MM.1S (cell line): Measurements from ENCODE around the gene CTCFL.

Experiments used
- DNase-seq: peaks from one replicate; pipeline ENCODE4 v3.0.0-alpha.2; 2015
- H2AFZ ChIP-seq: fragments of 300-600 bp; sonication (generic); 2 replicates; pipeline ENCODE4 v1.6.0; 2016; ENCODE audit warnings: antibody characterized with exemption, low read length
- H3F3A ChIP-seq: fragments of 300-600 bp; sonication (generic); 2 replicates; pipeline ENCODE4 v1.6.1; 2016; ENCODE audit warnings: mild to moderate bottlenecking, antibody characterized with exemption, low read length, moderate library complexity, mixed read lengths; ENCODE audit not compliant: insufficient read depth
- H3K27ac ChIP-seq: fragments of 300-600 bp; sonication (generic); 2 replicates; pipeline ENCODE4 v1.5.1; 2016; ENCODE audit warnings: mild to moderate bottlenecking, low read length
- H3K27me3 ChIP-seq: fragments of 300-600 bp; sonication (generic); replicated peaks from 2 replicates; pipeline ENCODE4 v1.6.0; 2016; ENCODE audit warnings: low read length; ENCODE audit not compliant: insufficient read depth
- H3K36me3 ChIP-seq: fragments of 300-600 bp; sonication (generic); replicated peaks from 2 replicates; pipeline ENCODE4 v1.6.1; 2016; ENCODE audit warnings: mild to moderate bottlenecking, low read length, mixed read lengths; ENCODE audit not compliant: insufficient read depth
- H3K4me1 ChIP-seq: fragments of 300-600 bp; sonication (generic); 2 replicates; pipeline ENCODE4 v1.6.1; 2016; ENCODE audit warnings: low read length, mixed read lengths
- H3K4me2 ChIP-seq: fragments of 300-600 bp; sonication (generic); 2 replicates; pipeline ENCODE4 v1.6.0; 2016; ENCODE audit warnings: low read depth, low read length
- H3K4me3 ChIP-seq: fragments of 300-600 bp; sonication (generic); 2 replicates; pipeline ENCODE4 v1.5.1; 2016; ENCODE audit warnings: low read length, mixed read lengths
- H3K79me2 ChIP-seq: fragments of 300-600 bp; sonication (generic); 2 replicates; pipeline ENCODE4 v1.6.1; 2016; ENCODE audit warnings: mixed run types, low read length, mixed read lengths
- H3K9ac ChIP-seq: fragments of 300-600 bp; sonication (generic); 2 replicates; pipeline ENCODE4 v1.6.1; 2016; ENCODE audit warnings: low read length, mixed read lengths
- H3K9me2 ChIP-seq: fragments of 300-600 bp; sonication (generic); replicated peaks from 2 replicates; pipeline ENCODE4 v1.6.1; 2016; ENCODE audit warnings: mild to moderate bottlenecking, low read length, mixed read lengths; ENCODE audit not compliant: insufficient read depth
- H3K9me3 ChIP-seq: fragments of 300-600 bp; sonication (generic); replicated peaks from 2 replicates; pipeline ENCODE4 v1.6.1; 2016; ENCODE audit warnings: mild to moderate bottlenecking, low read length, mixed read lengths; ENCODE audit not compliant: insufficient read depth
- H4K20me1 ChIP-seq: fragments of 300-600 bp; sonication (generic); 2 replicates; pipeline ENCODE4 v1.6.1; 2016; ENCODE audit warnings: mild to moderate bottlenecking, low read length, moderate library complexity, mixed read lengths; ENCODE audit not compliant: insufficient read depth
- EZH2 ChIP-seq: fragments of 300-600 bp; sonication (generic); optimal IDR thresholded peaks from 2 replicates; pipeline ENCODE3; 2017; ENCODE audit warnings: low read depth, mild to moderate bottlenecking, antibody characterized with exemption, low read length, mixed read lengths
- EZH2phosphoT487 ChIP-seq: fragments of 300-600 bp; sonication (generic); IDR thresholded peaks from 2 replicates; pipeline ENCODE4 v1.6.1; 2018; ENCODE audit warnings: antibody characterized with exemption, low read length
- TF ChIP-seq, protein P1 (sequence below): fragments of 300-600 bp; sonication (generic); IDR thresholded peaks from 2 replicates; pipeline ENCODE4 v1.5.1; 2016; ENCODE audit warnings: antibody characterized with exemption, low read length, mixed read lengths

The CTCFL gene

DNA sequence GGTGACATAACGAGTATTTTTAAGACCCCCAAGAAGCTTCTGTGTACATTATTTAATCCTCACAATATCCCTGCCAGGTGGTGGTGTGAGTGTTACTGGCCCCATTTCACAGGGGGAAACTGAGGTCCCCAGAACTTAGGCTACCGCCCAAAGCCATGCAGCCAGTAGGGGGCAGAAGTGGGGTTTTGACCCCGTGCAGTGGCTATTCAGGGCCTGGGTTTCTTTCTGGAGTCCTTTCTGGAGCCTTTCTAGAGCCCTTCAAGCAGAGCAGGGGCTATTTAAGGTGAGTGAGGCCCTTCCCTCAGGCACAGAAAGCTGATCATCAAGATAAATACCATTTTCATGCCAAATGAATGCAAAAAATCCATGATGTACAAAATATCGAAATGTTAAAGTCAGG is 59.0 kb downstream of the CTCFL start:
- no peaks in the 10 kb centered on the region for H3F3A ChIP-seq
- H3K27ac ChIP-seq: no peak overlapping the region
- H2AFZ ChIP-seq: no peak overlapping the region
- no peaks in the 10 kb centered on the region for H3K9me2 ChIP-seq
- no peak for DNase-seq
- H3K27me3 ChIP-seq: no peaks in the 10 kb centered on the region
- no peaks in the 10 kb centered on the region for H3K9me3 ChIP-seq
- no peak for TF ChIP-seq EZH2phosphoT487
- TF ChIP-seq, protein P1, sequence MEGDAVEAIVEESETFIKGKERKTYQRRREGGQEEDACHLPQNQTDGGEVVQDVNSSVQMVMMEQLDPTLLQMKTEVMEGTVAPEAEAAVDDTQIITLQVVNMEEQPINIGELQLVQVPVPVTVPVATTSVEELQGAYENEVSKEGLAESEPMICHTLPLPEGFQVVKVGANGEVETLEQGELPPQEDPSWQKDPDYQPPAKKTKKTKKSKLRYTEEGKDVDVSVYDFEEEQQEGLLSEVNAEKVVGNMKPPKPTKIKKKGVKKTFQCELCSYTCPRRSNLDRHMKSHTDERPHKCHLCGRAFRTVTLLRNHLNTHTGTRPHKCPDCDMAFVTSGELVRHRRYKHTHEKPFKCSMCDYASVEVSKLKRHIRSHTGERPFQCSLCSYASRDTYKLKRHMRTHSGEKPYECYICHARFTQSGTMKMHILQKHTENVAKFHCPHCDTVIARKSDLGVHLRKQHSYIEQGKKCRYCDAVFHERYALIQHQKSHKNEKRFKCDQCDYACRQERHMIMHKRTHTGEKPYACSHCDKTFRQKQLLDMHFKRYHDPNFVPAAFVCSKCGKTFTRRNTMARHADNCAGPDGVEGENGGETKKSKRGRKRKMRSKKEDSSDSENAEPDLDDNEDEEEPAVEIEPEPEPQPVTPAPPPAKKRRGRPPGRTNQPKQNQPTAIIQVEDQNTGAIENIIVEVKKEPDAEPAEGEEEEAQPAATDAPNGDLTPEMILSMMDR: peak; percentile 47
- H3K79me2 ChIP-seq: no peaks in the 10 kb centered on the region
- H3K4me2 ChIP-seq: no peak overlapping the region
- H3K9ac ChIP-seq: no peak overlapping the region
- H4K20me1 ChIP-seq: no peaks in the 10 kb centered on the region
- H3K4me1 ChIP-seq: no peaks in the 10 kb centered on the region
- no peak overlapping the region for H3K4me3 ChIP-seq
- H3K36me3 ChIP-seq: no peaks in the 10 kb centered on the region

GRCh38 chr20:57465486-57465885 is 59.5 kb downstream of the CTCFL start:
- H3K9me3 ChIP-seq: no peaks in the 10 kb centered on the region
- no peaks in the 10 kb centered on the region for H3K36me3 ChIP-seq
- H3K9ac ChIP-seq: no peak overlapping the region
- no peak overlapping the region for H3K4me3 ChIP-seq
- H2AFZ ChIP-seq: no peak overlapping the region
- no peaks in the 10 kb centered on the region for H3K4me1 ChIP-seq
- no peaks in the 10 kb centered on the region for H3F3A ChIP-seq
- H3K79me2 ChIP-seq: no peaks in the 10 kb centered on the region
- no peak for DNase-seq
- H3K9me2 ChIP-seq: no peaks in the 10 kb centered on the region
- H3K27ac ChIP-seq: no peak overlapping the region
- no peaks in the 10 kb centered on the region for H4K20me1 ChIP-seq
- no peak for TF ChIP-seq EZH2phosphoT487
- TF ChIP-seq EZH2: no peak
- TF ChIP-seq, protein P1: no peak
- H3K27me3 ChIP-seq: no peaks in the 10 kb centered on the region
- no peak overlapping the region for H3K4me2 ChIP-seq

GRCh38 chr20:57464642-57465211 is 60.2 kb downstream of the CTCFL start:
- no peaks in the 10 kb centered on the region for H3K36me3 ChIP-seq
- no peaks in the 10 kb centered on the region for H3K79me2 ChIP-seq
- H3K9ac ChIP-seq: no peak overlapping the region
- no peaks in the 10 kb centered on the region for H3F3A ChIP-seq
- TF ChIP-seq EZH2 (no peak), EZH2phosphoT487 (no peak)
- TF ChIP-seq, protein P1: peak; percentile 35; the same call in 1 of the 2 replicates
- no peaks in the 10 kb centered on the region for H3K27me3 ChIP-seq
- no peak overlapping the region for H3K4me3 ChIP-seq
- H3K4me2 ChIP-seq: no peak overlapping the region
- H3K4me1 ChIP-seq: no peaks in the 10 kb centered on the region
- H3K9me2 ChIP-seq: no peaks in the 10 kb centered on the region
- H3K9me3 ChIP-seq: no peaks in the 10 kb centered on the region
- H2AFZ ChIP-seq: no peak overlapping the region
- DNase-seq: no peak
- no peaks in the 10 kb centered on the region for H4K20me1 ChIP-seq
- H3K27ac ChIP-seq: no peak overlapping the region
